ENCODE data around the gene RNF13.

DNA sequence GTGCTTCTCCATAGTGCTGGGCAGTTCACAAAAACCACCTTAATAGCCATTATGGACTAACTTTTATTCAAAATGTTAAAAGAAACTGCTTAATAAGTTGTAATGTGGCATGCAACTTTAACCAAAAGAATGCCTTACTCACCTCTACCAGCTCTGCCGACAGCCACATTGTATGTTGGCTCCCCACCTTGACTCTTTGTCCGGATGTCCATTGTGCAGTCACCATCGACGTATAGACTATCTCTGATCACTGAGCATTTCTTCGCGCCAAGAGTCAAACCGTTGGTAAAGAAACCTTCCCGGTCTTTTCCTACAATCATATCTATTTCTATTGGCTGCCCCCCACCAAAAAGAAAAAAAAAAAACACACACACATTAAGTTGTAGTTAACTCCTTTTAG lies 155.2 kb downstream of the RNF13 start:
- TF ChIP-seq, protein P1, sequence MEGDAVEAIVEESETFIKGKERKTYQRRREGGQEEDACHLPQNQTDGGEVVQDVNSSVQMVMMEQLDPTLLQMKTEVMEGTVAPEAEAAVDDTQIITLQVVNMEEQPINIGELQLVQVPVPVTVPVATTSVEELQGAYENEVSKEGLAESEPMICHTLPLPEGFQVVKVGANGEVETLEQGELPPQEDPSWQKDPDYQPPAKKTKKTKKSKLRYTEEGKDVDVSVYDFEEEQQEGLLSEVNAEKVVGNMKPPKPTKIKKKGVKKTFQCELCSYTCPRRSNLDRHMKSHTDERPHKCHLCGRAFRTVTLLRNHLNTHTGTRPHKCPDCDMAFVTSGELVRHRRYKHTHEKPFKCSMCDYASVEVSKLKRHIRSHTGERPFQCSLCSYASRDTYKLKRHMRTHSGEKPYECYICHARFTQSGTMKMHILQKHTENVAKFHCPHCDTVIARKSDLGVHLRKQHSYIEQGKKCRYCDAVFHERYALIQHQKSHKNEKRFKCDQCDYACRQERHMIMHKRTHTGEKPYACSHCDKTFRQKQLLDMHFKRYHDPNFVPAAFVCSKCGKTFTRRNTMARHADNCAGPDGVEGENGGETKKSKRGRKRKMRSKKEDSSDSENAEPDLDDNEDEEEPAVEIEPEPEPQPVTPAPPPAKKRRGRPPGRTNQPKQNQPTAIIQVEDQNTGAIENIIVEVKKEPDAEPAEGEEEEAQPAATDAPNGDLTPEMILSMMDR (conservative IDR thresholded peaks at IDR 0.05 in 1 of 2, IDR thresholded peaks at IDR 0.05 in 1 of 2; ENCODE audit: low read depth in 1 of 2, low read length in 2 of 2), result no peak
- no peak for TF ChIP-seq EZH2 (IDR thresholded peaks at IDR 0.05; ENCODE audit: low read length, missing control alignments)

Data from fibroblast of lung (primary cell).